GM08714 (cell line): ENCODE data around the gene CRB1.

Source experiments
- H3K4me3 ChIP-seq: fragments of 200-500 bp; sonication (Bioruptor generic); 2 replicates; pipeline ENCODE4 v1.5.1; 2014; ENCODE audit warnings: mild to moderate bottlenecking, low read length, inconsistent platforms
- ZNF274 ChIP-seq: IDR thresholded peaks from 2 replicates; pipeline ENCODE4 v1.6.1; 2012; ENCODE audit warnings: mild to moderate bottlenecking, low read depth, low read length

CRB1 gene

GRCh38 chr1:197424380-197424779 lies 156.3 kb downstream of the CRB1 start:
- H3K4me3 ChIP-seq, result no peak overlapping the region
- no peak for TF ChIP-seq ZNF274

- no peak overlapping the region for H3K4me3 ChIP-seq
- TF ChIP-seq ZNF274, result no peak
Observed at GRCh38 chr1:197429372-197429771, 161.3 kb downstream of the CRB1 start.

- no peak overlapping the region for H3K4me3 ChIP-seq
- TF ChIP-seq ZNF274, result no peak
Observed at GRCh38 chr1:197435224-197435623, 167.2 kb downstream of the CRB1 start.

GRCh38 chr1:197437601-197438000 lies 169.5 kb downstream of the CRB1 start:
- TF ChIP-seq ZNF274, result no peak
- no peak overlapping the region for H3K4me3 ChIP-seq

GRCh38 chr1:197438010-197438790 lies 170.1 kb downstream of the CRB1 start:
- no peak for TF ChIP-seq ZNF274

GRCh38 chr1:197439708-197440280 lies 171.7 kb downstream of the CRB1 start:
- no peak overlapping the region for H3K4me3 ChIP-seq
- TF ChIP-seq ZNF274, result no peak

More at GRCh38 chr1:197438010-197438790, 170.1 kb downstream of the CRB1 start:
- no peak overlapping the region for H3K4me3 ChIP-seq

GRCh38 chr1:197440715-197441114 lies 172.7 kb downstream of the CRB1 start:
- no peak for TF ChIP-seq ZNF274
- no peak overlapping the region for H3K4me3 ChIP-seq

GRCh38 chr1:197441999-197442414 lies 174.0 kb downstream of the CRB1 start:
- no peak overlapping the region for H3K4me3 ChIP-seq
- TF ChIP-seq ZNF274, result no peak

GRCh38 chr1:197444755-197445154 lies 176.7 kb downstream of the CRB1 start:
- TF ChIP-seq ZNF274, result no peak
- no peak overlapping the region for H3K4me3 ChIP-seq

- TF ChIP-seq ZNF274, result no peak
Observed at GRCh38 chr1:197448121-197448779, 180.2 kb downstream of the CRB1 start.

GRCh38 chr1:197451381-197451780 lies 183.3 kb downstream of the CRB1 start:
- no peak for TF ChIP-seq ZNF274

More at GRCh38 chr1:197448121-197448779, 180.2 kb downstream of the CRB1 start:
- H3K4me3 ChIP-seq, result no peak overlapping the region

GRCh38 chr1:197453376-197454058 lies 185.5 kb downstream of the CRB1 start:
- TF ChIP-seq ZNF274, result no peak
- H3K4me3 ChIP-seq, result no peak overlapping the region

More at GRCh38 chr1:197451381-197451780, 183.3 kb downstream of the CRB1 start:
- no peak overlapping the region for H3K4me3 ChIP-seq

- no peak for TF ChIP-seq ZNF274
Observed at GRCh38 chr1:197462539-197462938, 194.5 kb downstream of the CRB1 start.

GRCh38 chr1:197463142-197463541 lies 195.1 kb downstream of the CRB1 start:
- TF ChIP-seq ZNF274, result no peak
- no peak overlapping the region for H3K4me3 ChIP-seq

More at GRCh38 chr1:197462539-197462938, 194.5 kb downstream of the CRB1 start:
- H3K4me3 ChIP-seq, result no peak overlapping the region
